OCI-LY1 (cell line): ENCODE measurements around the gene MGAT4C.

Experiments
- H2AFZ ChIP-seq: fragments of 200-600 bp; sonication (generic), shearing (Covaris generic); 2 replicates; pipeline ENCODE4 v1.6.0; 2014; ENCODE audit warnings: antibody characterized with exemption, mild to moderate bottlenecking, low read length
- H3F3A ChIP-seq: fragments of 200-600 bp; sonication (generic), shearing (Covaris generic); 2 replicates; pipeline ENCODE4 v1.6.0; 2014; ENCODE audit warnings: mild to moderate bottlenecking, antibody characterized with exemption, low read length, moderate library complexity; ENCODE audit not compliant: insufficient read depth
- H3K27ac ChIP-seq: fragments of 200-600 bp; sonication (generic); 2 replicates; pipeline ENCODE4 v1.5.1; 2014; ENCODE audit warnings: low read length, mixed run types, mild to moderate bottlenecking, low read depth; ENCODE audit not compliant: poor library complexity, severe bottlenecking
- H3K27me3 ChIP-seq: fragments of 200-600 bp; sonication (generic); 2 replicates; pipeline ENCODE4 v1.6.0; 2014; ENCODE audit warnings: antibody characterized with exemption, mild to moderate bottlenecking, low read length, moderate library complexity; ENCODE audit not compliant: insufficient read depth
- H3K36me3 ChIP-seq: fragments of 200-600 bp; sonication (generic); 2 replicates; pipeline ENCODE4 v1.6.1; 2014; ENCODE audit warnings: mild to moderate bottlenecking, antibody characterized with exemption, low read length, moderate library complexity, mixed read lengths; ENCODE audit not compliant: insufficient read depth
- H3K4me1 ChIP-seq: fragments of 200-600 bp; sonication (generic); 2 replicates; pipeline ENCODE4 v1.5.1; 2014; ENCODE audit warnings: mild to moderate bottlenecking, low read length, moderate library complexity; ENCODE audit not compliant: insufficient read depth, severe bottlenecking
- H3K4me2 ChIP-seq: fragments of 200-600 bp; sonication (generic), shearing (Covaris generic); 2 replicates; pipeline ENCODE4 v1.6.1; 2014; ENCODE audit warnings: low read length
- H3K4me3 ChIP-seq: fragments of 200-600 bp; sonication (generic); 2 replicates; pipeline ENCODE4 v1.5.1; 2014; ENCODE audit warnings: low read length, low read depth, mild to moderate bottlenecking, mixed read lengths; ENCODE audit not compliant: poor library complexity, severe bottlenecking
- H3K79me2 ChIP-seq: fragments of 200-600 bp; shearing (Covaris generic); 2 replicates; pipeline ENCODE4 v1.6.1; 2016; ENCODE audit warnings: mixed run types, low read length, mixed read lengths; ENCODE audit not compliant: insufficient read depth
- H3K9ac ChIP-seq: fragments of 200-600 bp; sonication (generic), shearing (Covaris generic); 2 replicates; pipeline ENCODE4 v1.6.1; 2014; ENCODE audit warnings: mild to moderate bottlenecking, low read length, mixed read lengths
- H3K9me2 ChIP-seq: fragments of 200-600 bp; sonication (generic), shearing (Covaris generic); 2 replicates; pipeline ENCODE4 v1.6.1; 2014; ENCODE audit warnings: low read depth, mild to moderate bottlenecking, low read length, mixed read lengths
- H3K9me3 ChIP-seq: fragments of 200-600 bp; shearing (Covaris generic); 2 replicates; pipeline ENCODE4 v1.6.1; 2014; ENCODE audit warnings: low read length, mixed read lengths
- H4K20me1 ChIP-seq: fragments of 200-600 bp; sonication (generic), shearing (Covaris generic); 2 replicates; pipeline ENCODE4 v1.6.0; 2016; ENCODE audit warnings: mild to moderate bottlenecking, low read length; ENCODE audit not compliant: insufficient read depth
- EZH2 ChIP-seq: fragments of 200-600 bp; sonication (generic), shearing (Covaris generic); IDR thresholded peaks from 2 replicates; pipeline ENCODE4 v1.8.0; 2017; ENCODE audit warnings: borderline replicate concordance, mixed run types, mild to moderate bottlenecking, antibody characterized with exemption, low read length, moderate library complexity, mixed read lengths
- TF ChIP-seq, protein P1 (sequence below): fragments of 200-600 bp; sonication (generic), shearing (Covaris generic); IDR thresholded peaks from 2 replicates; pipeline ENCODE4 v1.5.1; 2017; ENCODE audit warnings: mild to moderate bottlenecking, antibody characterized with exemption, low read length, moderate library complexity, mixed read lengths

MGAT4C gene

GRCh38 chr12:86265329-86265695, 9.1 kb upstream of the MGAT4C start:
- H3K27me3 ChIP-seq: no peaks in the 10 kb centered on the region
- no peaks in the 10 kb centered on the region for H3K4me1 ChIP-seq
- no peaks in the 10 kb centered on the region for H3K36me3 ChIP-seq
- no peak overlapping the region for H3K9ac ChIP-seq
- H2AFZ ChIP-seq: no peak overlapping the region
- H3K79me2 ChIP-seq: no peaks in the 10 kb centered on the region
- H3K9me3 ChIP-seq: no peaks in the 10 kb centered on the region
- no peak overlapping the region for H3K27ac ChIP-seq
- TF ChIP-seq EZH2: no peak
- TF ChIP-seq, protein P1, sequence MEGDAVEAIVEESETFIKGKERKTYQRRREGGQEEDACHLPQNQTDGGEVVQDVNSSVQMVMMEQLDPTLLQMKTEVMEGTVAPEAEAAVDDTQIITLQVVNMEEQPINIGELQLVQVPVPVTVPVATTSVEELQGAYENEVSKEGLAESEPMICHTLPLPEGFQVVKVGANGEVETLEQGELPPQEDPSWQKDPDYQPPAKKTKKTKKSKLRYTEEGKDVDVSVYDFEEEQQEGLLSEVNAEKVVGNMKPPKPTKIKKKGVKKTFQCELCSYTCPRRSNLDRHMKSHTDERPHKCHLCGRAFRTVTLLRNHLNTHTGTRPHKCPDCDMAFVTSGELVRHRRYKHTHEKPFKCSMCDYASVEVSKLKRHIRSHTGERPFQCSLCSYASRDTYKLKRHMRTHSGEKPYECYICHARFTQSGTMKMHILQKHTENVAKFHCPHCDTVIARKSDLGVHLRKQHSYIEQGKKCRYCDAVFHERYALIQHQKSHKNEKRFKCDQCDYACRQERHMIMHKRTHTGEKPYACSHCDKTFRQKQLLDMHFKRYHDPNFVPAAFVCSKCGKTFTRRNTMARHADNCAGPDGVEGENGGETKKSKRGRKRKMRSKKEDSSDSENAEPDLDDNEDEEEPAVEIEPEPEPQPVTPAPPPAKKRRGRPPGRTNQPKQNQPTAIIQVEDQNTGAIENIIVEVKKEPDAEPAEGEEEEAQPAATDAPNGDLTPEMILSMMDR: no peak
- no peaks in the 10 kb centered on the region for H3K9me2 ChIP-seq
- H4K20me1 ChIP-seq: no peaks in the 10 kb centered on the region
- H3K4me3 ChIP-seq: no peak overlapping the region
- H3K4me2 ChIP-seq: no peak overlapping the region
- H3F3A ChIP-seq: no peaks in the 10 kb centered on the region

DNA sequence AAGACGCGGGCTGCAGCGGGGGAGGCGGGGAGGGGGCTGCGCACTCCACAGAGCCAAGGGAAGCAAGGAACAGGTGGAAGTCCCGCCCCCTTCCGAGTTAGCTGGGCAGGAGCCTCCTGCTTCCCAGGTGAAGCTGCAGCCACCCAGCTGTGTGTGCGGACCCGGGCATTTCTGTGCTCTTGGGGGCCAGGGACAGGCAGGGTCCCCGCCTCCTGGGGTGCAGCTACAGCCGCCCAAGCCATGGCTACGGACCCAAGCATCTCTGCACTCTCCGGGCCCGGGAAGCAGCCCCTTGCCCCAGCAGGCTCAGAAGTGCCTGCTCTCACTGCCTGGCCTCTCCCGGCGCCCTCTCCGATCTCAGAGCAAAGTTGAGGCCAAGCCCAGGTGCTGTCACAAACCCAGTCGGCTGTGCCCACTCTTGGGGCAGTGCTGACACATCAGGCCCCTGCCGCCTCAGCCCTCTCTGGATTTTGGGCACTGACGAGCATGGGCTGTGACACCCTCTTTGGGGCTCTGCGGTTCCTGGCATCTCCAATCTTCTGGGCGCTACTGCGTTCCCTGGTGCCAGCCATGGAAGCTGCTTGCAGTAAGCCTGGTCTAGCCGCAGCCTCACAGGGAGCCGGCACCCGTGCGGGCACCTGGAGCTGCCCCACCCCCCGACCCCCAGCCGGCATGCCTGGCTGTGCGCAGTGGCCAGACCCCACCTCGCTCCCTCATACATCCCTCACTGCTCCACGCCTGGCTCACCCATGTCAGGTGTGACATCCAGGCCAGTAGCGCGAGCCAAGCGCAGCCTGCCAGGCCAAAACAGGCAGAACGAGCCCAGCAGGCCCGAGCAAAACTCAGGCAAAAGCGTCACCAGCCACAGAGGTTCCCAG, 8.5 kb upstream of the MGAT4C start:
- no peaks in the 10 kb centered on the region for H3K27me3 ChIP-seq
- H3K9ac ChIP-seq: no peak overlapping the region
- no peak overlapping the region for H3K27ac ChIP-seq
- H4K20me1 ChIP-seq: no peaks in the 10 kb centered on the region
- H3K9me3 ChIP-seq: no peaks in the 10 kb centered on the region
- no peaks in the 10 kb centered on the region for H3K79me2 ChIP-seq
- no peaks in the 10 kb centered on the region for H3K9me2 ChIP-seq
- no peak overlapping the region for H3K4me2 ChIP-seq
- no peaks in the 10 kb centered on the region for H3F3A ChIP-seq
- no peak overlapping the region for H3K4me3 ChIP-seq
- TF ChIP-seq EZH2: no peak
- TF ChIP-seq, protein P1: no peak
- no peaks in the 10 kb centered on the region for H3K4me1 ChIP-seq
- no peaks in the 10 kb centered on the region for H3K36me3 ChIP-seq
- H2AFZ ChIP-seq: no peak overlapping the region

- Histone ChIP-seq H4K20me1 (no peaks in the 10 kb centered on the region), H3K27me3 (no peaks in the 10 kb centered on the region), H3K4me3 (no peak overlapping the region), H3K27ac (no peak overlapping the region), H3K4me2 (no peak overlapping the region), H3K36me3 (no peaks in the 10 kb centered on the region), H2AFZ (no peak overlapping the region), H3K79me2 (no peaks in the 10 kb centered on the region), H3K4me1 (no peaks in the 10 kb centered on the region), H3K9me2 (no peaks in the 10 kb centered on the region), H3K9ac (no peak overlapping the region), H3F3A (no peaks in the 10 kb centered on the region), H3K9me3 (no peaks in the 10 kb centered on the region)
- TF ChIP-seq, protein P1: no peak
- TF ChIP-seq EZH2: no peak
Observed at GRCh38 chr12:86261578-86261977, 5.4 kb upstream of the MGAT4C start.
